ENCODE results near the gene EDDM13.

DNA sequence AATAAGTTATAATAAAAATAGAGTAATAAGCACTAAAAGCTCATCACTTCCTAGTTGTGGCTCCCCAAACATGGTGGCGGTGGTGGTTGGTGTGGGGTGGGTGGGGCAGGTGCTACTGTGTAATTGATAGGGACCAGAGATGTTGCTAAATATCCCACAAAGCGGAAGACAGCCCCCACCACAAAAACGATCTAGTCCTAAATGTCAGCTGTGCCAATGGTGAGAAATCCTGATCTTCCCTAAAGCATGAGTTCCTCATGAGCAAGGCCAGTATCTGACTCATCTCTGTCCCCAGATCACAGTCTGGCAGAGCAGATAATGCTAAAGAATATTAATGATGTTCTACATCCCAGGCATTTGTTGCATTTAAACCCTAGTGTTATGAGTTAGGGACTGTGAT, 1.9 kb upstream of the EDDM13 start:
- TF ChIP-seq CTCF (IDR thresholded peaks at IDR 0.05) (no peak), EP300 (IDR thresholded peaks at IDR 0.05) (no peak), POLR2AphosphoS5 (IDR thresholded peaks at IDR 0.05) (no peak)
